ENCODE results near the gene SHROOM1.

SHROOM1 gene

DNA sequence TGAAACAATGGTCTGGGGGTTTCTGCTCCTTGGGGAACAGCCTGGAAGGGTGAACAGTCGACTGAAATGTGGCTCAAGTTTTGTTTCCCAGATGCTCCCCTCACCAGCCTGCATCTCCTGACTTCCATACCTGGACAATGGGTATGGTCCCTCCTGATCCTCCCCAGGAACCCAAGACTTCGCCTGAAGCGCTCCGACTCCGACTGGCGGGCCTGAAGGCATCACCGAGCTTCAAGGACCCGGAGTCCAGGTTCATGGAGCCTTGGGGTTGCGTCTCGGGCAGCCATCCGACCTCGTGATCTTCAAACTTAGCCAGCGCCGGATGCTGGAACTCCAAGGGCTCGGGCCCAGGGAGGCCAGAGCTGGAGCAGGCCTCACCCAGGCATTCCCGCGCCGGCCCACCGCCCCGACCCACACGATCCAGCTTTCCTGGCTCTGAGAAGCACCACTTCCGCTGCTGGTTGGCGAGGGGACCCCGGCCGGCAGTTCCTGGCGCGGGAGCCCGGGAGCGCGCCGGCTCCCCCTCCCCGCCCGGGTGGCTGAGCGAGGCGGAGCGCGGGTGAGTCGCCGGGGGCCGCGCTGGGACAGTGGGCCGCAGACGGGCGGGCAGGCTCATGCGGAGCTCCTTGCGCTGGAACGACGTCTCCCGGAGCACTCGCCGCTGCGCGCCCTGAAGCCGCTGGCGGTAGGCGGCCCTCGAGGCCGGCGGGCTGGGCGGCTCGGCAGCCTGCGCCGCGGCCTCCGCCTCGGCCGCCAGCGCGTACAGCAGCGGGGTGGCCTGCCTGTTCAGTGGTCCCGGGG lies 5.2 kb downstream of the SHROOM1 start:
- in situ Hi-C loops (cut with MboI; ENCODE audit: low sequenced_read_pairs) = no loop called here

DNA sequence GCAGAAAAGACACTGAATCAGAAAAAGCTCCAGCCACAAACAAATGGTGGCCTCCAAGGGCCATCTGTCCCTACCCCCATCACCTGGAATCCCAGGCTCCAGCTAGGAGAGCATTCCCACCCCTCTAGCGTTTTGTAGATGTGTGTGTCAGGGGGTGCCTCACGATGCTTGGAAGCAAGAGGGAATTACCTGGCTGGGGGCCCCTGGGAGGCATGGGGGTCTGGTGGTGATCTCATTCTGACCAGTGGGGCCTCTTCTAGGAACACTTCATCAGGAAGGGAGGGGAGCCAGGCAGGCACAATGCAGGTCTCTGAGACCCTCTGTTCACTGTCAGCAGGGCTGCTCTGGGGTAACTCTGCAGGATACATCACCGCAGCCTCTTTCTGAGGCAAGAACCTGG lies 6.0 kb downstream of the SHROOM1 start:
- in situ Hi-C loops (cut with MboI; ENCODE audit: low sequenced_read_pairs) = loop anchor here (25.0 kb wide), 2 partner anchors 287 to 462 kb away; partner anchors contain the start of genes IL5 and SLC22A5

DNA sequence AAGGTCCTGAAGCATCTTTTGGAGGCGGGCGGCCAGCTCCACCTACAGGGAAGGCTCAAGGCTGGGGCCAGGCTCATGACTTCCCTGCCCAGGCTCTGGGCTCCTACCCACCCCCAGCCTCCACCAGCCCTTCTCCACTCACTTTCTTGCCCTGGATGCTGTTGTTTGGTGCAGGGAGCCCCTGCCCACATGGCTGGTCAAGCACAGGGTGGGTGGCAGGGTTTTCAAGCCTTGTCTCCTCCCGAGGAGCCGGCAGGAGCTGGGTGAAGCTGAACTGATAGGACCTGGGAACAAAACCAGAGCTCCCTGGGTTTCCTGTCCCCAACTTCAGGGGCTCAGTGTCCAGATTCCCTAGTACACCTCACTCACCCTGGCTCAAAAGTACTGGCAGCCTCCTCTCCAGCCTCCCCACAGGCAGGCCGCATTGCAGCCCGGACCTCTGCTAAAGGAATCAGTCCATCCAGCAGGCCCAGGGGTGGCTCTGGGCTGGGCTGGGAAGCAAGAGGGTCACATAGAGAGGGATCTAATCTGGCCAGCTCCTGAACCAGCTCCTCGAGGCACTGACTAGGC lies 6.9 kb downstream of the SHROOM1 start:
- in situ Hi-C loops (cut with MboI; ENCODE audit: low sequenced_read_pairs) = loop anchor here (25.0 kb wide), 2 partner anchors 286 to 461 kb away; partner anchors contain the start of genes IL5 and SLC22A5

GRCh38 chr5:132822650-132823480 lies 7.6 kb downstream of the SHROOM1 start:
- in situ Hi-C loops (cut with MboI; ENCODE audit: low sequenced_read_pairs) = loop anchor here (25.0 kb wide), 2 partner anchors 286 to 461 kb away; partner anchors contain the start of genes IL5 and SLC22A5

GRCh38 chr5:132821791-132822190 lies 8.7 kb downstream of the SHROOM1 start:
- in situ Hi-C loops (cut with MboI; ENCODE audit: low sequenced_read_pairs) = loop anchor here (25.0 kb wide), 2 partner anchors 284 to 459 kb away; partner anchors contain the start of genes IL5 and SLC22A5

- in situ Hi-C loops (cut with MboI; ENCODE audit: low sequenced_read_pairs) = loop anchor here (25.0 kb wide), 2 partner anchors 284 to 459 kb away; partner anchors contain the start of genes IL5 and SLC22A5
Measured at GRCh38 chr5:132821350-132821749, 9.1 kb downstream of the SHROOM1 start.

DNA sequence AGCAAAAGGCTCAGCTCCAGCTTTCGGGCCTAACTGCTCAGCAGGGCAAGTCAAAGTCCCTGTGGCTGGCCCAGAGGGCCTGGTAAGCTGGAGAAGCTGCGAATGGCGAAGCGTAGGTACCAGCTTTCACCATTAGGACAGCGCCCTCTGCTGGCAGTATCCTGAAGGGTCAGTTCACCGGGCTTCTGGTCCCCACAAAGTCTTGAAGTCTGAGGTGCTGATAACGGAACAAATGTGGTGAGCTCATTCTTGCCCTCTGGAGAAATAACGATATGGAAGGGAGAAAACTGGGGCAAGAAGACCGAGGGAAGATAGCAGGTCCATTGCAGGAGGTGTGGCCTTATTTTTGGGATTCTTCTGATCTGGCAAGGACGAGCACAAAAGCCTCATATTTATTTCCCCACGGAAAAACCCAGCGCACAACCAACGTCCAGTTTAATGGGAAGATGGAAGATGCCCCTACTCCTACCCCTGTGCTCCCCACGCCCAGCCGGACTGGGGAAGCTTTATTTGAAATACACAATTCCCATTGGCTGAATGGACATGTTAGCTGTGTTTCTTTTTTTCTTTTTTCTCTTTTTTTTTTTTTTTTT lies 10.2 kb downstream of the SHROOM1 start:
- in situ Hi-C loops (cut with MboI; ENCODE audit: low sequenced_read_pairs) = loop anchor here (25.0 kb wide), 2 partner anchors 283 to 458 kb away; partner anchors contain the start of genes IL5 and SLC22A5

GRCh38 chr5:132819468-132819867 lies 11.0 kb downstream of the SHROOM1 start:
- in situ Hi-C loops (cut with MboI; ENCODE audit: low sequenced_read_pairs) = loop anchor here (25.0 kb wide), 2 partner anchors 282 to 457 kb away; partner anchors contain the start of genes IL5 and SLC22A5

- in situ Hi-C loops (cut with MboI; ENCODE audit: low sequenced_read_pairs) = loop anchor here (25.0 kb wide), 2 partner anchors 280 to 455 kb away; partner anchors contain the start of genes IL5 and SLC22A5
Measured at GRCh38 chr5:132817011-132817410, 13.4 kb downstream of the SHROOM1 start.

GRCh38 chr5:132816554-132816953 lies 13.9 kb downstream of the SHROOM1 start:
- in situ Hi-C loops (cut with MboI; ENCODE audit: low sequenced_read_pairs) = loop anchor here (25.0 kb wide), 2 partner anchors 279 to 454 kb away; partner anchors contain the start of genes IL5 and SLC22A5

DNA sequence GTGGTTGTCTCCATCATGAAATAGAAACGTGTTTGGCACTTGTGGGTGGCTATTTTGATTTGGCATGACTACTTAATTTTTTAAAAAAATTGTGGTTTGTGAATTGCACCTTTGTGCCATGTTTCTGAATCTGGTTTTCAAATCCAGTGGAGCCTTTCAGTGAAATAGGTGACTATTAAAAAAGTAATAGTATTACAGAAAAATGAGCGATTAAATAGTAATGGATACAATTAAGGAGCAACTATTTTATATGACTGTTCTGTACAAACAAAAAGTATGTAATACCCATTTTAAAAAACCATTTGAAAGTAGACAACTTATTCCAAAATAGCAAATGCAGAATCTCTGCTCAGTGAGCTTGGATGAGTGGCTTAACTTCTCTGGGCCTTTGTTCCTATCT lies 14.4 kb downstream of the SHROOM1 start:
- in situ Hi-C loops (cut with MboI; ENCODE audit: low sequenced_read_pairs) = loop anchor here (25.0 kb wide), 2 partner anchors 279 to 454 kb away; partner anchors contain the start of genes IL5 and SLC22A5

DNA sequence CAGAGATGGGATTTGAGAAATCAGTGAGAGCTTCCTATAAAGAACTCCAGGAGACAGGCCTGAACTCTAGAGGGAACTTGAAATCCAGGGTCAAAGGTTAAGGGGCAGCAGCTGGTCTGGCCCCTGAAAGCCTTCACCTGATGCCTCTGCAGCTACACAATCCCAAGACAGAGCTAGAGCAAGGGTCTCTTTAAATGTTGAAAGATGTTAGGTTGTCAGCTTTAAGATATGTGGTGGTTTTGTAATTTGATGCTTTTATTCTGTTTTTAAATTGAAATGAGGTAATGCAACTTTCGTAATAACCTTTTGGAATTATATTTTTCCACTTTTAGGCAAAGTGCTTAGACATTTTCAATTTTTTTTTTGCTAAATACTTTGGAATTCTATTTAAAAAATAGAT lies 15.0 kb downstream of the SHROOM1 start:
- in situ Hi-C loops (cut with MboI; ENCODE audit: low sequenced_read_pairs) = loop anchor here (25.0 kb wide), 2 partner anchors 278 to 453 kb away; partner anchors contain the start of genes IL5 and SLC22A5

- in situ Hi-C loops (cut with MboI; ENCODE audit: low sequenced_read_pairs) = loop anchor here (25.0 kb wide), 2 partner anchors 277 to 452 kb away; partner anchors contain the start of genes IL5 and SLC22A5
Measured at GRCh38 chr5:132814503-132815294, 15.7 kb downstream of the SHROOM1 start.

DNA sequence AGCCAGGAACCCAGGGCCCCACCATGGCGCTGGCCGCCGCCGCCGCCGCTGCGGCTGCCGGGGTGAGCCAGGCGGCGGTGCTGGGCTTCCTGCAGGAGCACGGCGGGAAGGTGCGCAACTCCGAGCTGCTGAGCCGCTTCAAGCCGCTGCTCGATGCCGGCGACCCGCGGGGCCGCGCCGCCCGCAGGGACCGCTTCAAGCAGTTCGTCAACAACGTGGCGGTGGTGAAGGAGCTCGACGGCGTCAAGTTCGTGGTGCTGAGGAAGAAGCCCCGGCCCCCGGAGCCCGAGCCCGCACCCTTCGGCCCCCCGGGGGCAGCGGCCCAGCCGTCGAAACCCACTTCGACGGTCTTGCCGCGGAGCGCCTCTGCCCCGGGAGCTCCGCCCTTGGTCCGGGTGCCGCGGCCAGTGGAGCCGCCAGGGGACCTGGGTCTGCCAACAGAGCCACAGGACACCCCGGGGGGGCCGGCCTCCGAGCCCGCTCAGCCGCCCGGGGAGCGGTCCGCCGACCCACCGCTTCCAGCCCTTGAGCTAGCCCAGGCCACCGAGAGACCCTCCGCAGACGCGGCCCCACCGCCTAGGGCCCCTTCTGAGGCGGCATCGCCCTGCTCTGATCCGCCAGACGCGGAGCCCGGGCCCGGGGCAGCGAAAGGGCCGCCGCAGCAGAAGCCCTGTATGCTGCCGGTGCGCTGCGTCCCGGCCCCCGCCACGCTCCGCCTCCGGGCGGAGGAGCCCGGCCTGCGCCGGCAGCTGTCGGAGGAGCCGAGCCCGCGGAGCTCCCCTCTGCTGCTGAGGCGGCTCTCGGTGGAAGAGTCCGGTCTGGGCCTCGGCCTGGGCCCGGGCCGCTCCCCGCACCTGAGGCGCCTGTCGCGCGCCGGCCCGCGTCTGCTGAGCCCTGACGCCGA lies 16.6 kb downstream of the SHROOM1 start:
- in situ Hi-C loops (cut with MboI; ENCODE audit: low sequenced_read_pairs) = loop anchor here (25.0 kb wide), 2 partner anchors 277 to 452 kb away; partner anchors contain the start of genes IL5 and SLC22A5

- in situ Hi-C loops (cut with MboI; ENCODE audit: low sequenced_read_pairs) = loop anchor here (25.0 kb wide), 2 partner anchors 276 to 451 kb away; partner anchors contain the start of genes IL5 and SLC22A5
Measured at GRCh38 chr5:132812781-132813598, 17.5 kb downstream of the SHROOM1 start, which contains the start of gene SOWAHA. Gene SOWAHA (plus strand): TSS chr5:132813302. CDS start chr5:132813622, 320 bp downstream.

- in situ Hi-C loops (cut with MboI; ENCODE audit: low sequenced_read_pairs) = loop anchor here (25.0 kb wide), 2 partner anchors 275 to 450 kb away; partner anchors contain the start of genes IL5 and SLC22A5
Measured at GRCh38 chr5:132812123-132812765, 18.2 kb downstream of the SHROOM1 start.
